Stimulated activated CD4-positive, alpha-beta T cell treated with anti-CD3 and anti-CD28 coated beads, TNF-alpha, amount 100 ng/mL, for 24 hours (primary cell): ENCODE data around the gene SUDS3.
"Not testable (repeated sequence)": the region's sequence is repeated elsewhere in the genome, so short reads cannot be mapped to it uniquely, and the experiment has no call there.

Source experiments
- DNase-seq, 3 experiments: peaks; one replicate each; pipeline ENCODE4 v3.0.0-alpha.2; 2020; ENCODE audit warnings: low read depth in 3 of 3

SUDS3 gene

DNA sequence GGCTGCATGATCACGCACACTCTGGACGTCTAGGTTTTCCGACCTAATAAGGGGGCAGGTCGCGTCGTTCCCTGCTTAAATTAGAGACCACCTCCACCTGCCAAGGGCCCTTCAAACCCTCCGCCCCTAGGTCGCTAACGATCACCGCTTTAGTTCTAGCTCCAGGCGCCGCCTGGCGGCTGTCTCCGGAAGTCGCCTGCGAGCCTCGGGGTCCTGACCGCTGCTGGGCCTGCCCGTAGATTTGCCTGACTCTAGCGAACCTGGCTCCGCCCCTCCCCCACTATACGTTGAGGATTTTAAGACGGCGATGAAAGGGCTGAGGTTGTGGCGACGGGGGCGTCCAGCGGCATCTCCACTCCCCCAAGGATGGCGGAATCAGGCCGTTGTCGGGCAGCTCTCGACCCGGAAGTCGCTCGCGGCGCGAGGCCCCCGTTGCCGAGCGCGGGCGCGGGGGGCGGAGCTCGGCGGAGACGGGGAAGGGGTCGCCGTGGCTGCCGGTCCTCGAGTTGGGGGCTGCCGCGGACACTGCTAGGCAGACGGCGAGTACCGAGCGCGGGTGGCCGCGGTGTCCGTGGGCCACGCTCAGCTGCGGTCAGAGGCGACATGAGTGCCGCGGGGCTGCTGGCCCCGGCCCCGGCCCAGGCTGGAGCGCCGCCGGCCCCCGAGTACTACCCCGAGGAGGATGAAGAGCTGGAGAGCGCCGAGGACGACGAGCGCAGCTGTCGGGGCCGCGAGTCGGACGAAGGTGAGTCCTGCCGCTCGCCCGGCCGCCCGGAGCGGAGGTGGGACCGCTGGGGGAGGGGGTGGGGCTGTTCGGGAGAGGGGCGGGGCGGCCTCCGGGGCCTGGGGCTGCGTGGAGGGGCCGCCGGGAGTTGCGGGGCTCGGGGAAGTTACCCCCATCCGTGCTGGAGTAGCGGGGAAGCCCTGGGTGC lies at the start of gene SUDS3:
Gene SUDS3, plus strand, starts transcription at position 467 of the 932 bp plus-strand sequence. Its CDS starts 137 bp downstream, at position 604.
- DNase-seq: peak; percentile 91 to 92 (median 91)

DNA sequence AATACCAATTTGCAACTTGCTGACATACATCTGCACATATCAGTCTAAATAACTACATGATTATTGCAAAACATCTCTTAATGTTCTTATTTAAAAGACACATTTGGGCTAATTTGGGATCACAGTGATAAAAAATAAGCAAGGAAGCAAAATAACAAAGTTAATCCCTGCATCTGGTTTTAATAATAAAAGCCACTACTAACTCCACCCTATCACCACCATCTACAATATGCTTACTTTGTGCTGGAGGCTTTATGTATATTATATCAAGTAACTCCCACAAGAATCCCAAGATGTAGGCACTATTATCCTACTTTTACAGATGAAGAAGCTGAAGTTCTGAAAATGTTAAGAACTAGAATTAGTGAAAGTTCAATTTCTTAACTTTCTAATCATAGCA lies 49.4 kb upstream of the SUDS3 start:
- DNase-seq: no peak

- DNase-seq: no peak
Measured at GRCh38 chr12:118327391-118327790, 49.0 kb upstream of the SUDS3 start.

- no peak for DNase-seq
Measured at GRCh38 chr12:118328486-118329330, 47.6 kb upstream of the SUDS3 start.

- no peak for DNase-seq
Measured at GRCh38 chr12:118330421-118331018, 45.8 kb upstream of the SUDS3 start.

DNA sequence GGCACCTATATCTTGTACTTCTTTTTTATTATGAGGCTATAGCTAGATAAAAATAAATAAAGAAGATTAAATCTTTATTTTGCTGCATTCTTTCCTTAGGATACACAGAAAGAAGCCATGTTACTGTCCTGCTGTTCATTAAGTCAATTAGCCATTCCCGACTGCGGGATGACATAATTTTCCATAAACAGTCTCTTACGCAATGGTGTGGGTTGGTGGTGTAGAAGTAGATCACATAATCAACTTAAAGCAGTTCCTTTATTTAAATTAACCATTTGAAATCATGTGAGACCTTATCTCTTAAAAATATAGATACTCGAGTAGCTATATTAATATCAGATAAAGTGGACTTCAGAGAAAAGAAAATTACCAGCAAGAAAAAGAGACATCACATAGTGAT lies 43.8 kb upstream of the SUDS3 start:
- no peak for DNase-seq

DNA sequence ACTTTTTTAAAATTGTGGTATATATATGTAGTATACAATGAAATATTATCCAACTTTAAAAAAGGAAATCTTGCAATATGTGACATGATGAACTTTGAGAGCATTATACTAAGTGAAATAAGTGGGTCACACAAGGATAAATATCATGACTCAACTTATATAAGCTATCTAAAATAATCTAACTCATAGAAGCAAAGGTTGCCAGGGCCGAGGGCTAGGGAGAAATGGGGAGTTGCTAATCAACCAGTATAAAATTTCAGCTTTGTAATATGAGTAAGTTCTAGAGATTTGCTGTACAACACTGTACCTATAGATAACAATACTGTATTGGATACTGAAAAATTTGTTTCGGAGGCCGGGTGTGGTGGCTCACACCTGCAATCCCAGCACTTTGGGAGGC lies 42.1 kb upstream of the SUDS3 start:
- no peak for DNase-seq

- DNase-seq: no peak
Measured at GRCh38 chr12:118334939-118335567, 41.3 kb upstream of the SUDS3 start.

DNA sequence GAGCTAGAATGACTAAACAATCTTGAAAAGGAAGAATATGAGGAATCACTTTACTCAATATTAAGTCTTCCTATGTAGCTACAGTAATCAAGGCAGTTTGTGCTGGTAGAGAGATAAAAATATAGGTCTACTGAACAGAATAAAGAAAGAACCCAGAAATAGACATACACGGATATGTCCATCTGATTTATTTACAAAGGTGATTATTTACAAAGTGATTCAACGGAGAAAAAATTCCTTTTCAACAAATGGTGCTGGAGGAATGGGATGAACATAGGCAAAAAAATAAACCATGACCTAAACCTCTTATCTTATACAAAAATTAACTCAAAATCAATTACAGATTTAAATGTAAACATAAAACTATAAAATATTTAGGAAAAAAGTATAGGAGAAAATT lies 40.2 kb upstream of the SUDS3 start:
- no peak for DNase-seq

DNA sequence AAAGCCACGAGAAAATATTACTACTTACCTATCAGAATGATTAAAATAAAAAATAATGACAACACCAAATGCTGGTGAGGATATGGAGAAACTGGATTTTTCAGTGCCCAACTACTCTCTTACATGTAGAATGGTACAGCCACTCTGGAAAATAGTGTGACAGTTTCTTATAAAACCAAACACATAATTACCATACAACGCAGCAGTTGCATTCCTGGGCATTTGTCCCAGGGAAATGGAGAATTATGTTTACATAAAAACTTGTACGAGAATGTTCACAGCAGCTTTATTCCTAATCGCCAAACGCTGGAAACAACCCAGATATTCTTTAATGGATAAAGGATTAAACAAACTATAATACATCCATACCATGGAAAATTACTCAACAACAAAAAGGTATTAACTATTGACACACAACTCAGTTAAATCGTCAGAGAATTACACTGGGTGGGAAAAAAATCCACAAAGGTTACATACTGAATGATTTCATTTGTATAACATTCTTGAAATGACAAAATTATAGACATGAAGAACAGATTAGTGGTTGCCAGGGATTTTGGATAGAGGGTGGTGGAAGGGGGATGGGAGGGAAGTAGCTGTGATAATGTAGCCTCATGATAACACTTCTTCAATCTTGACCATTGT lies 39.0 kb upstream of the SUDS3 start:
- no peak for DNase-seq

DNA sequence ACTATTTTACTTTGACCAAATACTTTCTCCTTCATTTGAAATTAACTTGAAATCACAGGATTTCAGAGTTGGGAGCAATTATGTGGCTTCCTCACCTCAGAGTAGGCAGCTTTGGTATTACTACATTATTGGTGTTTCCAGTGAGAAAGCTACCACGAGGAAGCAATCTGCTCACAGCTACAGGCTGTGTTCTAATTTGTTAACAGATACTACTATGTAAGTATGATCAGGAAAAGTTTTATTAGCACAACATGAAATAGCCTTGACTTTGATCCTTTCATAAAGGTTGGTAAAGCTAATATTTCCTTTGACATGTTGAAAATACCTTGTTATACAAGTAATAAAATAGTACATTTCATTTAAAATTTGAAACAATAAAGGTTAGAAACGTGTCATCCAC lies 34.3 kb upstream of the SUDS3 start:
- no peak for DNase-seq

DNA sequence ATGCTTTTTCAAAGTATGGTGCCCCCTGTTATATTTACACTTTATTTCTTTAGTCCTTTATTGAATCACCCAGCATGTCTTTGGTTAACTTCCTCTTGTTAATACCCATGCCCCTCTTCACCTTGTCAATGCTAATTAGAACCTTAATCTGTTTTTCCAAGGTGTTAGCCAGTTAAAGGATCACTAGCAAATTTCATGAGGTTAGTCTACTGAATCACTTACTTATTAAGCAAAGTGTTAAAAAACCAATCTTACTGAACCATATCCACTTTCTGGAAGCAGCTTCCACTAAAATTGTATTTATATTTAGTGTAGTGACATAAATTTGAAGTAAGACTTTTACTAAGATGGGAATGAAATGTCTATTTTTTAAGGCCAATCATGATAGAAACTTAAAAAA lies 31.5 kb upstream of the SUDS3 start:
- no peak for DNase-seq

DNA sequence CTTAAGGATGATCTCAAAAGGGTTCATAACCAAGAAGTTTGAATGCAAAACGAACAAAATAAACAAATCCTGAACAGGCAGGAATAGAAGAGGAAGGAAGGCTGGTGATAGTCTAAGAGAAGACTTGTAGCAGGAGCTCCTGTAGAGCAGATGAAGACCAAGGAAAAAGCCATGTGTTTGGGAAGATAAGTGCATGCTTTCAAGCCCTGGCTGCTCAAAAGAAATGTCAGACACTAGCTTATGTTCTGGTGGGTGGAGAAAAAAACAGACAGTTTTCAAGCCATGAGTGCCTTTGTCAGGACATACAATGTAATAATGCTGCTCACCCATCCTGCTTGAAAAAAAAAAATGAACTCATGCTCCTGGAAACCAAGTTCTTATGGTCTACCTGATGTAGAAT lies 31.0 kb upstream of the SUDS3 start:
- DNase-seq: no peak

DNA sequence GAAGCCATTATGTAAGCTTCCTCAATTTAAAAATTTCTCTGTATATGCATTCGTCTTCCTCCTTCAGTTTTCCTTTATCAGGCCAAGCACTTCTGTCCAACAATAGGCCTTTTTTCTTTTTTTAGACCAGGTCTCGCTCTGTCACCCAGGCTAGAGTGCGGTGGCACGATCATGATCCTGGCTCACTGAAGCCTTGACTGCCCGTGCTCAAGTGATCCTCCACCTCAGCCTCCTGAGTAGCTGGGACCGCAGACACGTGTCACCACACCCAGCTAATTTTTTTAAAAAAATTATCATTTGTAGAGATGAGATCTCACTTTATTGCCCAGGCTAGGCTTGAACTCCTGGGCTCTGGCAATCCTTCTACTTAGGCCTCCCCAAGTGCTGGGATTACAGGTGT lies 29.5 kb upstream of the SUDS3 start:
- DNase-seq: no peak

DNA sequence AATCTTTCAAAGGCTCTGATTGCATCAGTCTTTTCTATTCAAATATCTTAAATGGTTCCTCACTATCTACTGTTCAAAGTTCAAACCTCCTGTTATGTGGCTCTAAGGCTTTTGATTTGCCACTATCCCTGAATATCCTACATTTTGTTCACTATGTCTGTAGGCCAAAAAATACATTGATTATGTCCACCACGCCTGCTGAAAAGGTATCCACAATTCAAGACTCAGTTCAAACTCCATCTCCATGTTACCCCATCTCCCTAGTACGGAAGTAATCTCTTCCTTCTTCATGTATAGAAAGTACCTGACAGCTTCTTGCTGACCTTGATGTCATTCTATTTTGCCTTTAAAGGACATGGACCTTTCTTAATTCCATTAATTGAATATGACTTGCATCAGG lies 28.4 kb upstream of the SUDS3 start:
- DNase-seq: no peak

- no peak for DNase-seq
Measured at GRCh38 chr12:118350908-118351559, 25.3 kb upstream of the SUDS3 start.

DNA sequence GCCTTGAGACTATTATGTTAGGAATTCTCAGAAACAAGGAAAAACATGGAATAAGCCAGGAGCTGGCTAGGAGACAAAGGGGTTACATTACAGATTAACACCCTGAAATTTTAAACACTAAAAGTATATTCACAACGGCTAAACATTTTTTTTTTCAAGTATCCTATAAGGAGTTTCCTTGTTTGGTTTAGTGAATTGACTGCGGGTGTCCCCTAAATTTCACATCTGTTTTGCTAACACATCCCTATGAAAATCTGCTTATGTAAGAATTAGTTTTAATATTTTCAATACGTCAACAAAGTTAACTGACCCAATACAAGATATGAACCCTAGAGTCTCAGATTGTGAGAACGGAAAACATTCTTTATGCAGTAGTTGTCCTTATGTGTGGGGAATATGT lies 22.6 kb upstream of the SUDS3 start:
- DNase-seq: no peak

DNA sequence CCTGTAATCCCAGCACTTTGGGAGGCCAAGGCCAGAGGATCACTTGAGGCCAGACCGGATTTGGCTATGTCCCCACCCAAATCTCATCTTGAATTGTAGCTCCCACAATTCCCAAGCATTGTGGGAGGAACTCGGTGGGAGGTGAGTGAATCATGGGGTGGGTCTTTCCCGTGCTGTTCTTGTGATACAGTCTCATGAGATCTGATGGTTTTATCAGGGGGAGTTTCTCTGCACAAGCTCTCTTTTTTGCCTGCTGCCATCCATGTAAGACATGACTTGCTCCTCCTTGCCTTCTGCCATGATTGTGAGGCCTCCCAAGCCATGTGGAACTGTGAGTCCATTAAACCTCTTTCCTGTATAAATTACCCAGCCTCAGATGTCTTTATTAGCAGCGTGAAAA lies 21.9 kb upstream of the SUDS3 start:
- DNase-seq: not testable (repeated sequence)

DNA sequence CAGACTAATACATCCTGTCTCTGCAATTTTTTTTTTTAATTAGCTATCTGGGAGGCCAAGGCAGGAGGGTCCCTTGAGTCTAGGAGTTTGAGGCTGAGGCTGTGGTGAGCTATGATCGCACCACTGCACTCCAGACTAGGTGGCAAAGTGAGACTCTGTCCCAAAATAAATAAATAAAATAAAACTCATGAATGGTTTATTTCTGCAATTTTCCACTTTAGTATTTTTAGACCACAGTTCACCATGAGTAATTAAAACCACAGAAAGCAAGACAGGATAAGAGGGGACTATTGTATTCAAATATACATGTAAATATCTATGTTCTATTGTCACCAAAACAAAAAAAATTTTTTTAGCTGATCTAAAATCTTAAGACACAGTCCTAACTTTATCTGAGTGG lies 21.5 kb upstream of the SUDS3 start:
- DNase-seq: no peak

- no peak for DNase-seq
Measured at GRCh38 chr12:118355843-118356242, 20.5 kb upstream of the SUDS3 start.

GRCh38 chr12:118356809-118357256 lies 19.5 kb upstream of the SUDS3 start:
- DNase-seq: no peak
